ENCODE results near the gene ACSM3. TPM values are rescaled to one million over a fixed set of nuclear protein-coding genes. Genes with fewer than 3 reads are reported as not detected.

ACSM3 gene
- total and polyA plus RNA-seq, 9 of the 15 experiments (the other 6 are each of a cell fraction or from before 2014, with no cell fraction given): 112 to 420 (median 182) TPM

DNA sequence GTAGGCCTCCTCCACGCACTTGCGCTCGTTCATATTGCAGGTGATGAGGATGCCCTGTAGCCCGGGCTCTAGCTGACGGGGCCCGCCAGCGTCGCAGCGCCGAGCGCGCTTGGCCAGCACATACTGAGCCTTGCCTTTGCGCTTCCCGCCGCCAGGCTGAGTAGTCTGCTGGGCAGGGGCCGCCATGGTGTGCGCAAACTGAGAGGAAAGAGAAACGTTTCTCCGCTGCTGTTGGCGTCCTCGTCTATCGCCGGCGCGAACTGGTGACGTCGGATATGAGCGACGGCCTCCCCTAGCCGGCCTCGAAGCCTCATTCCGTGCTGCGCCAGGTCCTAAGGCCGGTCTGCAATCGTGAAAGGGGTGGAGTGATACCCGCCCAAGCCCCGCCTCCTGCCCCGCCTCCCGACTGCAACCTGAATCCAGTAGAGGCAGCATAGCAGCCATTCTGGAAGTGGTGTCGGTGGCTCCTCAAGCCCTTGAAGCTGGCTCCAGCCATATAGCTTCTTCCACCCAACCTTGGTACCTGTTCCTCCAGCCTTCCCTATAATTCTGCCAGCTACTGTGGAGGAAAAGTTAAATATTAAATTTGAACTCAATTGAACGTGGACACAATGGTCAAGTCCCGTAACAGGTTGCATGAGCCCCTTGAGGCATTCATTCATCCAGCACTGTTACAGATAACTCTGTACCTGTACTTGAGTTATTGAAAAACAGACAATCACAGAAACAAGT lies 22.1 kb upstream of the ACSM3 start, which contains the start of gene THUMPD1 (continued):
- TF ChIP-seq, protein P1, sequence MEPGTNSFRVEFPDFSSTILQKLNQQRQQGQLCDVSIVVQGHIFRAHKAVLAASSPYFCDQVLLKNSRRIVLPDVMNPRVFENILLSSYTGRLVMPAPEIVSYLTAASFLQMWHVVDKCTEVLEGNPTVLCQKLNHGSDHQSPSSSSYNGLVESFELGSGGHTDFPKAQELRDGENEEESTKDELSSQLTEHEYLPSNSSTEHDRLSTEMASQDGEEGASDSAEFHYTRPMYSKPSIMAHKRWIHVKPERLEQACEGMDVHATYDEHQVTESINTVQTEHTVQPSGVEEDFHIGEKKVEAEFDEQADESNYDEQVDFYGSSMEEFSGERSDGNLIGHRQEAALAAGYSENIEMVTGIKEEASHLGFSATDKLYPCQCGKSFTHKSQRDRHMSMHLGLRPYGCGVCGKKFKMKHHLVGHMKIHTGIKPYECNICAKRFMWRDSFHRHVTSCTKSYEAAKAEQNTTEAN (CRISPR knock-in tag; IDR thresholded peaks at IDR 0.05): no peak
- TF ChIP-seq, protein P2, sequence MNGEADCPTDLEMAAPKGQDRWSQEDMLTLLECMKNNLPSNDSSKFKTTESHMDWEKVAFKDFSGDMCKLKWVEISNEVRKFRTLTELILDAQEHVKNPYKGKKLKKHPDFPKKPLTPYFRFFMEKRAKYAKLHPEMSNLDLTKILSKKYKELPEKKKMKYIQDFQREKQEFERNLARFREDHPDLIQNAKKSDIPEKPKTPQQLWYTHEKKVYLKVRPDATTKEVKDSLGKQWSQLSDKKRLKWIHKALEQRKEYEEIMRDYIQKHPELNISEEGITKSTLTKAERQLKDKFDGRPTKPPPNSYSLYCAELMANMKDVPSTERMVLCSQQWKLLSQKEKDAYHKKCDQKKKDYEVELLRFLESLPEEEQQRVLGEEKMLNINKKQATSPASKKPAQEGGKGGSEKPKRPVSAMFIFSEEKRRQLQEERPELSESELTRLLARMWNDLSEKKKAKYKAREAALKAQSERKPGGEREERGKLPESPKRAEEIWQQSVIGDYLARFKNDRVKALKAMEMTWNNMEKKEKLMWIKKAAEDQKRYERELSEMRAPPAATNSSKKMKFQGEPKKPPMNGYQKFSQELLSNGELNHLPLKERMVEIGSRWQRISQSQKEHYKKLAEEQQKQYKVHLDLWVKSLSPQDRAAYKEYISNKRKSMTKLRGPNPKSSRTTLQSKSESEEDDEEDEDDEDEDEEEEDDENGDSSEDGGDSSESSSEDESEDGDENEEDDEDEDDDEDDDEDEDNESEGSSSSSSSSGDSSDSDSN (IDR thresholded peaks at IDR 0.05; ENCODE audit: borderline replicate concordance in 1 of 2, low read depth in 2 of 2, low read length in 2 of 2): no peak
- TF ChIP-seq GATA2 (CRISPR knock-in tag; IDR thresholded peaks at IDR 0.05) (no peak), RCOR1 (IDR thresholded peaks at IDR 0.05; ENCODE audit: borderline replicate concordance in 1 of 2, low read depth in 2 of 2, low read length in 2 of 2) (peak in 1 of 2 experiments; percentile 67; a peak in 2 of 4 replicates), SAFB (IDR thresholded peaks at IDR 0.05; ENCODE audit: borderline replicate concordance, low read depth, low read length) (no peak), ZBTB8A (IDR thresholded peaks at IDR 0.05; ENCODE audit: partially characterized antibody) (no peak), THRAP3 (IDR thresholded peaks at IDR 0.05; ENCODE audit: borderline replicate concordance) (no peak), DPF2 (IDR thresholded peaks at IDR 0.05) (no peak), WHSC1 (IDR thresholded peaks at IDR 0.05; ENCODE audit: low read length) (no peak), DMBX1 (CRISPR knock-in tag; IDR thresholded peaks at IDR 0.05; ENCODE audit: borderline replicate concordance) (peak; percentile 53; the same call in 1 of the 2 replicates), ZSCAN29 (IDR thresholded peaks at IDR 0.05) (no peak), ZNF12 (CRISPR knock-in tag; IDR thresholded peaks at IDR 0.05) (no peak), RBM22 (IDR thresholded peaks at IDR 0.05; ENCODE audit: low read depth, low read length, poor library complexity, severe bottlenecking) (peak; percentile 96), ILK (tag; IDR thresholded peaks at IDR 0.05; ENCODE audit: borderline replicate concordance, low read depth) (no peak)
- TF ChIP-seq, protein P3, sequence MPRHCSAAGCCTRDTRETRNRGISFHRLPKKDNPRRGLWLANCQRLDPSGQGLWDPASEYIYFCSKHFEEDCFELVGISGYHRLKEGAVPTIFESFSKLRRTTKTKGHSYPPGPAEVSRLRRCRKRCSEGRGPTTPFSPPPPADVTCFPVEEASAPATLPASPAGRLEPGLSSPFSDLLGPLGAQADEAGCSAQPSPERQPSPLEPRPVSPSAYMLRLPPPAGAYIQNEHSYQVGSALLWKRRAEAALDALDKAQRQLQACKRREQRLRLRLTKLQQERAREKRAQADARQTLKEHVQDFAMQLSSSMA (CRISPR knock-in tag; IDR thresholded peaks at IDR 0.05): peak; percentile 18; the same call in 1 of the 2 replicates
- TF ChIP-seq, protein P4, sequence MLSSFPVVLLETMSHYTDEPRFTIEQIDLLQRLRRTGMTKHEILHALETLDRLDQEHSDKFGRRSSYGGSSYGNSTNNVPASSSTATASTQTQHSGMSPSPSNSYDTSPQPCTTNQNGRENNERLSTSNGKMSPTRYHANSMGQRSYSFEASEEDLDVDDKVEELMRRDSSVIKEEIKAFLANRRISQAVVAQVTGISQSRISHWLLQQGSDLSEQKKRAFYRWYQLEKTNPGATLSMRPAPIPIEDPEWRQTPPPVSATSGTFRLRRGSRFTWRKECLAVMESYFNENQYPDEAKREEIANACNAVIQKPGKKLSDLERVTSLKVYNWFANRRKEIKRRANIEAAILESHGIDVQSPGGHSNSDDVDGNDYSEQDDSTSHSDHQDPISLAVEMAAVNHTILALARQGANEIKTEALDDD (IDR thresholded peaks at IDR 0.05): no peak; the same call in 1 of the 2 replicates
- TF ChIP-seq, protein P5, sequence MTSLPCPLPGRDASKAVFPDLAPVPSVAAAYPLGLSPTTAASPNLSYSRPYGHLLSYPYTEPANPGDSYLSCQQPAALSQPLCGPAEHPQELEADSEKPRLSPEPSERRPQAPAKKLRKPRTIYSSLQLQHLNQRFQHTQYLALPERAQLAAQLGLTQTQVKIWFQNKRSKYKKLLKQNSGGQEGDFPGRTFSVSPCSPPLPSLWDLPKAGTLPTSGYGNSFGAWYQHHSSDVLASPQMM (CRISPR knock-in tag; IDR thresholded peaks at IDR 0.05): no peak
- TF ChIP-seq, protein P6, sequence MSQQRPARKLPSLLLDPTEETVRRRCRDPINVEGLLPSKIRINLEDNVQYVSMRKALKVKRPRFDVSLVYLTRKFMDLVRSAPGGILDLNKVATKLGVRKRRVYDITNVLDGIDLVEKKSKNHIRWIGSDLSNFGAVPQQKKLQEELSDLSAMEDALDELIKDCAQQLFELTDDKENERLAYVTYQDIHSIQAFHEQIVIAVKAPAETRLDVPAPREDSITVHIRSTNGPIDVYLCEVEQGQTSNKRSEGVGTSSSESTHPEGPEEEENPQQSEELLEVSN (IDR thresholded peaks at IDR 0.05; ENCODE audit: borderline replicate concordance in 1 of 2, extremely low read depth in 1 of 2, insufficient read depth in 1 of 2, insufficient read length in 1 of 2, low read depth in 1 of 2, low read length in 1 of 2, poor library complexity in 1 of 2, severe bottlenecking in 1 of 2): peak; percentile 14 to 53

Measured in K562 (cell line).